HCT116 (cell line): Measurements from ENCODE around the gene VPS41. TPM values are rescaled to one million over a fixed set of nuclear protein-coding genes. Genes with fewer than 3 reads are reported as not detected.

Source experiments
- ATAC-seq: fragments of 200-7000 bp; cut with Tn5 transposase; 2 replicates; pipeline ENCODE4 v1.9.1; 2020; ENCODE audit warnings: mild to moderate bottlenecking, moderate library complexity
- BruUV-seq: library from RNA; stranded (reverse); fragments of 400-500 nt; replicated peaks from 2 replicates; lab custom pipeline; 2021; lab: Mats Ljungman, UMichigan
- CTCF ChIA-PET: fragments of 300-600 bp; sonication (Branson Sonifier 250); formaldehyde crosslinking; loops from one replicate; lab custom pipeline; 2021; ENCODE audit warnings: antibody characterized with exemption; lab: Charles Lee
- POLR2A ChIA-PET: fragments of 300-600, 350-600 bp; sonication (Branson Sonifier 250); formaldehyde crosslinking; loops from one replicate; lab custom pipeline; 2021; ENCODE audit warnings: antibody characterized with exemption; lab: Charles Lee
- RAD21 ChIA-PET, 2 experiments: fragments of 300-600 bp; sonication (Branson Sonifier 250); formaldehyde crosslinking; loops; one replicate each; lab custom pipeline; 2023; ENCODE audit warnings: low total read pairs in 2 of 2; ENCODE audit not compliant: uncharacterized antibody in 2 of 2, unreplicated experiment in 2 of 2, low non-redundant PET in 1 of 2; lab: Charles Lee
- DNase-seq: peaks from one replicate; pipeline ENCODE4 v3.0.0-alpha.2; 2010; ENCODE audit warnings: low read depth, low spot score
- H2AFZ ChIP-seq: fragments of 200-600 bp; shearing (Covaris generic), sonication (generic); 2 replicates; pipeline ENCODE4 v1.6.1; 2017; ENCODE audit warnings: low read depth, mixed run types, mixed read lengths, antibody characterized with exemption, low read length; ENCODE audit not compliant: poor library complexity, severe bottlenecking
- H3K27ac ChIP-seq: 2 replicates; pipeline ENCODE4 v1.5.1; 2012; ENCODE audit warnings: low read depth, low read length
- H3K27me3 ChIP-seq: fragments of 200-600 bp; sonication (generic); 2 replicates; pipeline ENCODE4 v1.6.1; 2016; ENCODE audit warnings: mixed run types, low read length, mixed read lengths; ENCODE audit not compliant: insufficient read depth
- H3K36me3 ChIP-seq, 2 experiments: fragments of 200-500 bp in 1 of 2; fragments of 200-600 bp in 1 of 2; sonication (Bioruptor generic) in 1 of 2; sonication (generic) in 1 of 2; 2 replicates each; pipeline versions ENCODE4 v1.5.1 to v1.6.1; 2014 to 2016; ENCODE audit warnings: low read length in 2 of 2, inconsistent platforms in 1 of 2, mixed read lengths in 1 of 2, mixed run types in 1 of 2; ENCODE audit not compliant: insufficient read depth in 2 of 2, control insufficient read depth in 1 of 2
- H3K4me1 ChIP-seq, 2 experiments: fragments of 200-600 bp in 1 of 2; sonication (generic) in 1 of 2; 2 replicates each; pipeline versions ENCODE4 v1.5.1 to v1.6.1; 2012 to 2017; ENCODE audit warnings: low read length in 2 of 2, inconsistent platforms in 1 of 2, mild to moderate bottlenecking in 1 of 2, mixed read lengths in 1 of 2, mixed run types in 1 of 2, moderate library complexity in 1 of 2; ENCODE audit not compliant: insufficient read depth in 2 of 2, control insufficient read depth in 1 of 2
- H3K4me2 ChIP-seq: fragments of 200-600 bp; sonication (generic); 2 replicates; pipeline ENCODE4 v1.6.1; 2017; ENCODE audit warnings: mixed run types, low read length, mixed read lengths
- H3K4me3 ChIP-seq, 2 experiments: fragments of 200-600 bp in 1 of 2; sonication (generic) in 1 of 2; replicated peaks in 1 of 2; 2 replicates each; pipeline ENCODE4 v1.5.1; 2011 to 2016; ENCODE audit warnings: low read length in 2 of 2, control low read depth in 1 of 2, low read depth in 1 of 2, mild to moderate bottlenecking in 1 of 2, mixed read lengths in 1 of 2, mixed run types in 1 of 2
- H3K79me2 ChIP-seq: fragments of 200-600 bp; sonication (generic); 2 replicates; pipeline ENCODE4 v1.6.1; 2017; ENCODE audit warnings: mild to moderate bottlenecking, mixed run types, low read length, moderate library complexity, mixed read lengths; ENCODE audit not compliant: insufficient read depth
- H3K9ac ChIP-seq: fragments of 200-600 bp; sonication (generic); 2 replicates; pipeline ENCODE4 v1.6.1; 2016; ENCODE audit warnings: low read length, mixed read lengths
- H3K9me2 ChIP-seq: fragments of 200-600 bp; sonication (generic), shearing (Covaris generic); 2 replicates; pipeline ENCODE4 v1.6.1; 2017; ENCODE audit warnings: mixed run types, mild to moderate bottlenecking, moderate library complexity; ENCODE audit not compliant: insufficient read depth
- H3K9me3 ChIP-seq, 2 experiments: fragments of 200-500 bp in 1 of 2; fragments of 200-600 bp in 1 of 2; sonication (Bioruptor generic) in 1 of 2; sonication (generic) in 1 of 2; 2 replicates each; pipeline ENCODE4 v1.6.1; 2014 to 2017; ENCODE audit warnings: low read length in 2 of 2, mixed read lengths in 2 of 2, inconsistent platforms in 1 of 2, low read depth in 1 of 2, mild to moderate bottlenecking in 1 of 2, mixed run types in 1 of 2, moderate library complexity in 1 of 2; ENCODE audit not compliant: control insufficient read depth in 1 of 2, insufficient read depth in 1 of 2
- H4K20me1 ChIP-seq: fragments of 200-600 bp; sonication (generic), shearing (Covaris generic); 2 replicates; pipeline ENCODE4 v1.6.1; 2017; ENCODE audit warnings: mixed run types, mild to moderate bottlenecking, moderate library complexity; ENCODE audit not compliant: insufficient read depth
- ATF3 ChIP-seq: IDR thresholded peaks from 2 replicates; pipeline ENCODE4 v1.6.1; 2012
- CBX3 ChIP-seq: IDR thresholded peaks from 2 replicates; pipeline ENCODE4 v1.6.1; 2012; ENCODE audit warnings: low read depth
- CEBPB ChIP-seq: IDR thresholded peaks from 2 replicates; pipeline ENCODE4 v1.6.1; 2012; ENCODE audit warnings: low read depth
- EZH2 ChIP-seq: fragments of 200-600 bp; sonication (generic); IDR thresholded peaks from 2 replicates; pipeline ENCODE4 v1.6.1; 2017; ENCODE audit warnings: antibody characterized with exemption, mixed run types
- EZH2phosphoT487 ChIP-seq: fragments of 200-600 bp; IDR thresholded peaks from 2 replicates; pipeline ENCODE4 v1.6.1; 2018; ENCODE audit warnings: antibody characterized with exemption, borderline replicate concordance
- JUND ChIP-seq: IDR thresholded peaks from 2 replicates; pipeline ENCODE4 v1.6.1; 2012
- MAX ChIP-seq: IDR thresholded peaks from 2 replicates; pipeline ENCODE4 v1.6.1; 2012
- POLR2A ChIP-seq: IDR thresholded peaks from 2 replicates; pipeline ENCODE4 v1.7.0; 2011; ENCODE audit warnings: borderline replicate concordance; ENCODE audit not compliant: insufficient read depth, insufficient read length; ENCODE audit errors: extremely low read depth
- POLR2AphosphoS5 ChIP-seq: IDR thresholded peaks from 2 replicates; pipeline ENCODE4 v1.6.1; 2011; ENCODE audit warnings: mild to moderate bottlenecking, low read depth, low read length, moderate library complexity
- RAD21 ChIP-seq: IDR thresholded peaks from 2 replicates; pipeline ENCODE4 v1.6.1; 2012; ENCODE audit warnings: low read depth, mild to moderate bottlenecking
- SIN3A ChIP-seq: IDR thresholded peaks from 2 replicates; pipeline ENCODE4 v1.6.1; 2012; ENCODE audit warnings: low read depth
- SP1 ChIP-seq: IDR thresholded peaks from 2 replicates; pipeline ENCODE4 v1.6.1; 2012; ENCODE audit warnings: low read depth
- SRF ChIP-seq: IDR thresholded peaks from 2 replicates; pipeline ENCODE4 v1.6.1; 2012; ENCODE audit warnings: low read depth
- TCF7L2 ChIP-seq: IDR thresholded peaks from 2 replicates; pipeline ENCODE4 v1.7.0; 2011; ENCODE audit warnings: borderline replicate concordance, inconsistent platforms; ENCODE audit not compliant: insufficient read depth, insufficient read length; ENCODE audit errors: extremely low read depth
- YY1 ChIP-seq: IDR thresholded peaks from 2 replicates; pipeline ENCODE4 v1.6.1; 2011; ENCODE audit warnings: low read length, low read depth, moderate library complexity, mild to moderate bottlenecking; ENCODE audit not compliant: insufficient replicate concordance; ENCODE audit errors: extremely low read depth
- ZFX ChIP-seq: fragments of 450-650 bp; IDR thresholded peaks from 2 replicates; pipeline ENCODE4 v1.6.1; 2017
- ZNF274 ChIP-seq: fragments of 200-500 bp; sonication (Bioruptor generic); IDR thresholded peaks from 2 replicates; pipeline ENCODE4 v1.6.1; 2014; ENCODE audit warnings: mild to moderate bottlenecking, low read depth, low read length, inconsistent platforms
- intact Hi-C: fragments of 100-400 bp; cut with micrococcal nuclease; formaldehyde crosslinking; loops from 2 replicates; pipeline ENCODE4 v1.10.0; 2022
- total RNA-seq: library from RNA; stranded (reverse); gene quantifications from one replicate; pipeline ENCODE4 v1.2.1, GENCODE V29; 2021; ENCODE audit not compliant: unreplicated experiment
- TF ChIP-seq, protein P1 (sequence below): IDR thresholded peaks from 2 replicates; pipeline ENCODE4 v1.6.1; 2012; ENCODE audit warnings: low read depth

VPS41 gene
- total RNA-seq, 1 experiment from 2014 or later: 72.2 TPM

DNA sequence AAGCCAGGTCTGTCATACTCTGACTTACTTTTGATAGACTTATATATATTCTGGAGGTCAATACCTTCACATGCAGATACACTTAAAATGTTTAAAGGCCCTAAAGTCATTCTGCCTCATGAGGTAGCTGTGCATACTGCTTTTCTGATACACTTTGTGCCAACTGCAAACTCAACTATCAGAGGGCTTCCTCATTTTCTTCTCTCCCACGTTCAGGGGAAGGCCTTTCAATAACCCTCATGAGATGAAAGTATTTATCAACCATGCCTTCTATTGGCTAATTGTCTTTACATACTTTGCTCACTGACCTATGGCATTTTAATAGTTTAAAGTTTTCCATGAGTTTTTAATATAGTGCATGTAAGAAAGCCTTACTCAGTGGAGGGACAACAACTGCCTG lies 165.1 kb downstream of the VPS41 start:
- no peaks in the 10 kb centered on the region for H3K9me2 ChIP-seq
- H3K79me2 ChIP-seq: no peaks in the 10 kb centered on the region
- no peak overlapping the region for H3K9ac ChIP-seq
- no peaks in the 10 kb centered on the region for H3K4me1 ChIP-seq
- H3K27ac ChIP-seq: no peak overlapping the region
- TF ChIP-seq CBX3: no peak
- TF ChIP-seq CEBPB: no peak
- no peak for TF ChIP-seq ZFX
- TF ChIP-seq TCF7L2: no peak
- no peak for TF ChIP-seq JUND
- TF ChIP-seq YY1: no peak
- TF ChIP-seq SRF: no peak
- no peak for TF ChIP-seq ZNF274
- no peak for TF ChIP-seq SIN3A
- no peak for TF ChIP-seq ATF3
- no peak for TF ChIP-seq SP1
- TF ChIP-seq MAX: no peak
- TF ChIP-seq, protein P1, sequence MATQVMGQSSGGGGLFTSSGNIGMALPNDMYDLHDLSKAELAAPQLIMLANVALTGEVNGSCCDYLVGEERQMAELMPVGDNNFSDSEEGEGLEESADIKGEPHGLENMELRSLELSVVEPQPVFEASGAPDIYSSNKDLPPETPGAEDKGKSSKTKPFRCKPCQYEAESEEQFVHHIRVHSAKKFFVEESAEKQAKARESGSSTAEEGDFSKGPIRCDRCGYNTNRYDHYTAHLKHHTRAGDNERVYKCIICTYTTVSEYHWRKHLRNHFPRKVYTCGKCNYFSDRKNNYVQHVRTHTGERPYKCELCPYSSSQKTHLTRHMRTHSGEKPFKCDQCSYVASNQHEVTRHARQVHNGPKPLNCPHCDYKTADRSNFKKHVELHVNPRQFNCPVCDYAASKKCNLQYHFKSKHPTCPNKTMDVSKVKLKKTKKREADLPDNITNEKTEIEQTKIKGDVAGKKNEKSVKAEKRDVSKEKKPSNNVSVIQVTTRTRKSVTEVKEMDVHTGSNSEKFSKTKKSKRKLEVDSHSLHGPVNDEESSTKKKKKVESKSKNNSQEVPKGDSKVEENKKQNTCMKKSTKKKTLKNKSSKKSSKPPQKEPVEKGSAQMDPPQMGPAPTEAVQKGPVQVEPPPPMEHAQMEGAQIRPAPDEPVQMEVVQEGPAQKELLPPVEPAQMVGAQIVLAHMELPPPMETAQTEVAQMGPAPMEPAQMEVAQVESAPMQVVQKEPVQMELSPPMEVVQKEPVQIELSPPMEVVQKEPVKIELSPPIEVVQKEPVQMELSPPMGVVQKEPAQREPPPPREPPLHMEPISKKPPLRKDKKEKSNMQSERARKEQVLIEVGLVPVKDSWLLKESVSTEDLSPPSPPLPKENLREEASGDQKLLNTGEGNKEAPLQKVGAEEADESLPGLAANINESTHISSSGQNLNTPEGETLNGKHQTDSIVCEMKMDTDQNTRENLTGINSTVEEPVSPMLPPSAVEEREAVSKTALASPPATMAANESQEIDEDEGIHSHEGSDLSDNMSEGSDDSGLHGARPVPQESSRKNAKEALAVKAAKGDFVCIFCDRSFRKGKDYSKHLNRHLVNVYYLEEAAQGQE: no peak
- TF ChIP-seq EZH2: no peak
- TF ChIP-seq POLR2AphosphoS5: no peak
- TF ChIP-seq EZH2phosphoT487: no peak
- no peak for TF ChIP-seq RAD21
- TF ChIP-seq POLR2A: no peak
- H3K27me3 ChIP-seq: no peaks in the 10 kb centered on the region
- RAD21 ChIA-PET: no interaction called here
- DNase-seq (no peak), ATAC-seq (no peak)
- no peak overlapping the region for H3K4me2 ChIP-seq
- intact Hi-C loops: no loop called here
- no TSS peak for BruUV-seq
- H2AFZ ChIP-seq: no peak overlapping the region
- CTCF ChIA-PET: no interaction called here
- no peak overlapping the region for H3K4me3 ChIP-seq
- POLR2A ChIA-PET: no interaction called here
- H3K9me3 ChIP-seq: no peaks in the 10 kb centered on the region
- no peaks in the 10 kb centered on the region for H4K20me1 ChIP-seq
- H3K36me3 ChIP-seq: 0 out of 4 replicates have a peak, but pooled peaks cover 0 to 3% of the 10 kb centered on the region in 2 experiments
